B cell (primary cell): Measurements from ENCODE around the gene HEPN1. TPM values are rescaled to one million over a fixed set of nuclear protein-coding genes. Genes with fewer than 3 reads are reported as not detected.

Source experiments
- ATAC-seq: fragments of 200-7000 bp; cut with Tn5 transposase; one replicate; pipeline ENCODE4 v1.10.0; 2021; ENCODE audit warnings: low read depth, mild to moderate bottlenecking, moderate number of reproducible peaks, moderate library complexity
- CTCF ChIA-PET: fragments of 350-600 bp; sonication (Branson Sonifier 250); formaldehyde crosslinking; loops from one replicate; lab custom pipeline; 2021; ENCODE audit warnings: antibody characterized with exemption, inconsistent platforms; lab: Charles Lee
- POLR2A ChIA-PET: fragments of 350-600 bp; sonication (Branson Sonifier 250); formaldehyde crosslinking; loops from one replicate; lab custom pipeline; 2021; ENCODE audit warnings: antibody characterized with exemption; lab: Charles Lee
- DNase-seq: peaks from one replicate; pipeline ENCODE4 v3.0.0; 2013
- H2AFZ ChIP-seq: 2 replicates; pipeline ENCODE4 v1.6.1; 2012; ENCODE audit warnings: mild to moderate bottlenecking, low read depth, low read length; ENCODE audit not compliant: insufficient read depth, poor library complexity, severe bottlenecking
- H3K27ac ChIP-seq, 2 donors: 1 replicate in 1 of 2; 2 replicates in 1 of 2; pipeline ENCODE4 v1.5.1; 2012 to 2013; ENCODE audit warnings: low read length in 2 of 2, mild to moderate bottlenecking in 2 of 2, moderate library complexity in 1 of 2
- H3K27me3 ChIP-seq, 4 experiments: fragments of 200-600 bp in 1 of 4; sonication (generic) in 1 of 4; replicated peaks in 1 of 4; 1 replicate in 2 of 4; 2 replicates in 2 of 4; pipeline versions ENCODE4 v1.6.1 to v1.7.0; 2013 to 2016; ENCODE audit warnings: low read length in 3 of 4, mild to moderate bottlenecking in 2 of 4, mixed read lengths in 1 of 4, moderate library complexity in 1 of 4; ENCODE audit not compliant: insufficient read depth in 4 of 4, control insufficient read depth in 3 of 4; ENCODE audit errors: control extremely low read depth in 1 of 4
- H3K36me3 ChIP-seq, 2 experiments: replicated peaks in 1 of 2; 1 replicate in 1 of 2; 2 replicates in 1 of 2; pipeline versions ENCODE4 v1.6.1 to v1.7.1; 2013; ENCODE audit warnings: low read length in 1 of 2; ENCODE audit not compliant: insufficient read depth in 2 of 2, control insufficient read depth in 1 of 2; ENCODE audit errors: control extremely low read depth in 1 of 2, extremely low read depth in 1 of 2
- H3K4me1 ChIP-seq, 2 donors: fragments of 200-600 bp in 1 of 2; sonication (generic) in 1 of 2; 1 replicate in 1 of 2; 2 replicates in 1 of 2; pipeline versions ENCODE4 v1.5.1 to v1.6.1; 2013 to 2017; ENCODE audit warnings: low read length in 2 of 2; ENCODE audit not compliant: control insufficient read depth in 2 of 2, insufficient read depth in 2 of 2
- H3K4me2 ChIP-seq: replicated peaks from 2 replicates; pipeline ENCODE3; 2012; ENCODE audit warnings: mild to moderate bottlenecking, low read depth, low read length; ENCODE audit not compliant: poor library complexity, severe bottlenecking
- H3K4me3 ChIP-seq, 5 experiments: fragments of 200-600 bp in 1 of 5; sonication (generic) in 1 of 5; 1 replicate in 3 of 5; 2 replicates in 2 of 5; pipeline versions ENCODE4 v1.5.1 to v1.7.0; 2011 to 2016; ENCODE audit warnings: low read length in 4 of 5, mild to moderate bottlenecking in 4 of 5, low read depth in 2 of 5, control low read depth in 1 of 5, moderate library complexity in 1 of 5; ENCODE audit not compliant: insufficient read depth in 1 of 5; ENCODE audit errors: control extremely low read depth in 1 of 5, extremely low read depth in 1 of 5
- H3K79me2 ChIP-seq: fragments of 200-600 bp; sonication (generic); one replicate; pipeline ENCODE4 v1.6.0; 2016; ENCODE audit warnings: low read length; ENCODE audit not compliant: control insufficient read depth, insufficient read depth
- H3K9ac ChIP-seq: fragments of 200-600 bp; sonication (generic); 2 replicates; pipeline ENCODE4 v1.6.1; 2017; ENCODE audit warnings: mild to moderate bottlenecking, low read length, moderate library complexity
- H3K9me3 ChIP-seq, 3 donors: one replicate each; pipeline versions ENCODE4 v1.6.1 to v1.7.1; 2013; ENCODE audit warnings: low read length in 2 of 3; ENCODE audit not compliant: control insufficient read depth in 2 of 3, insufficient read depth in 1 of 3; ENCODE audit errors: control extremely low read depth in 1 of 3
- H4K20me1 ChIP-seq: 2 replicates; pipeline ENCODE4 v1.6.0; 2012; ENCODE audit warnings: mild to moderate bottlenecking, low read length; ENCODE audit not compliant: insufficient read depth, control insufficient read depth, poor library complexity, severe bottlenecking
- H3K27ac Mint-ChIP-seq: one replicate; pipeline ENCODE4 v1.8.0; 2021; ENCODE audit warnings: mixed read lengths
- H3K27me3 Mint-ChIP-seq: one replicate; pipeline ENCODE4 v1.8.0; 2021; ENCODE audit warnings: mixed read lengths
- H3K4me1 Mint-ChIP-seq: one replicate; pipeline ENCODE4 v1.8.0; 2021; ENCODE audit warnings: mixed read lengths
- H3K4me3 Mint-ChIP-seq: one replicate; pipeline ENCODE4 v1.8.0; 2021; ENCODE audit warnings: mixed read lengths
- H3K9me3 Mint-ChIP-seq: one replicate; pipeline ENCODE4 v1.8.0; 2022; ENCODE audit warnings: mixed read lengths; ENCODE audit not compliant: insufficient read depth
- CTCF ChIP-seq: fragments of 200-600 bp; IDR thresholded peaks from one replicate; pipeline ENCODE4 v1.8.0; 2022; ENCODE audit warnings: antibody characterized with exemption, mild to moderate bottlenecking
- EZH2 ChIP-seq: IDR thresholded peaks from 2 replicates; pipeline ENCODE4 v1.6.1; 2012; ENCODE audit warnings: borderline replicate concordance, low read depth, mild to moderate bottlenecking, moderate library complexity, low read length; ENCODE audit not compliant: insufficient read depth, poor library complexity, severe bottlenecking
- whole genome bisulfite sequencing: methylation state at CpG from one replicate; pipeline ENCODE4 v1.1.5; 2013; ENCODE audit warnings: missing lambda C conversion rate; ENCODE audit not compliant: insufficient coverage; 5-methylcytosine and 5-hydroxymethylcytosine counted together
- intact Hi-C: fragments of 100-400 bp; cut with micrococcal nuclease; formaldehyde crosslinking; loops from one replicate; pipeline ENCODE4 v1.10.0; 2022
- polyA plus RNA-seq: library from polyadenylated mRNA; depleted of rRNA; stranded (reverse); fragments of >200 nt; gene quantifications from 2 replicates; pipeline ENCODE4 v1.2.3, GENCODE V29; 2012
- total RNA-seq, 2 donors: library from RNA; stranded (reverse); fragments of 120-200 nt in 1 of 2; gene quantifications; 1 replicate in 1 of 2; 2 replicates in 1 of 2; pipeline versions ENCODE4 v1.2.3 to v1.2.4, GENCODE V29; 2013 to 2022

HEPN1 gene
- total and polyA plus RNA-seq, 2 donors (not counting 1 experiment from before 2014, with no cell fraction given): not detected

DNA sequence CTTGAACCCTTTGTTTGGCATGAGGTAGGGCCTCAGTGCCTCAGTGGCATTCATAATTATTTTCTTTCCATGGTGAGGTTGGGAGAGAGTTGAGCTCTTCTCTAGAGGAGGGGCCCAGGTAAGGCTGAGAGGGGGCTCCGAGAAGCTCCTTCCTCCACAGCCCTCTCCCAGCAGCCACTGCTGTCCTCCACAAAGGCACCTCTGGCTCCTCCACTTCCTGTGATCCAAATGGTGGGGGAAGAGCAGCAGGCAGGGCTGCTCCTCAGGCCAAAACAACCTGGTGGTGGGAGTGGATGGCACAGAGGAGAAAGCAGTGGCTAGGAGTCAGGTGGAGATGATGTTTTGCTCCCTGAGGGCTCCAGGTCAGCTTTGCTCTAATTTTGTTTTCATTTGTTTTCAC lies 34.7 kb upstream of the HEPN1 start:
- TF ChIP-seq CTCF (no peak), EZH2 (no peak)
- ChIA-PET CTCF (interaction anchor here (1.0 kb wide), 1 partner anchor 8 kb away, joined by 4 read pairs; no protein-coding TSS in a partner anchor), POLR2A (no interaction called here)
- Histone ChIP-seq H3K4me3 (no peak overlapping the region), H3K9me3 (peaks cover 0 to 4% (median 0%) of the 10 kb centered on the region in 3 donors), H3K27me3 (peaks cover 0 to 6% (median 2%) of the 10 kb centered on the region in 4 experiments), H3K79me2 (no peaks in the 10 kb centered on the region), H2AFZ (no peak overlapping the region), H4K20me1 (no peaks in the 10 kb centered on the region), H3K9ac (no peak overlapping the region), H3K27ac (no peak overlapping the region), H3K4me2 (no peak overlapping the region), H3K4me1 (no peaks in the 10 kb centered on the region), H3K36me3 (no peaks in the 10 kb centered on the region)
- ATAC-seq (no peak), DNase-seq (no peak)
- no peak overlapping the region for H3K27ac Mint-ChIP-seq
- no peaks in the 10 kb centered on the region for H3K9me3 Mint-ChIP-seq
- H3K27me3 Mint-ChIP-seq: peaks cover 22% of the 10 kb centered on the region
- no CpG with 5 or more reads among the region's 1 CpG for WGBS
- no peak overlapping the region for H3K4me3 Mint-ChIP-seq
- no peaks in the 10 kb centered on the region for H3K4me1 Mint-ChIP-seq
- intact Hi-C loops: no loop called here

DNA sequence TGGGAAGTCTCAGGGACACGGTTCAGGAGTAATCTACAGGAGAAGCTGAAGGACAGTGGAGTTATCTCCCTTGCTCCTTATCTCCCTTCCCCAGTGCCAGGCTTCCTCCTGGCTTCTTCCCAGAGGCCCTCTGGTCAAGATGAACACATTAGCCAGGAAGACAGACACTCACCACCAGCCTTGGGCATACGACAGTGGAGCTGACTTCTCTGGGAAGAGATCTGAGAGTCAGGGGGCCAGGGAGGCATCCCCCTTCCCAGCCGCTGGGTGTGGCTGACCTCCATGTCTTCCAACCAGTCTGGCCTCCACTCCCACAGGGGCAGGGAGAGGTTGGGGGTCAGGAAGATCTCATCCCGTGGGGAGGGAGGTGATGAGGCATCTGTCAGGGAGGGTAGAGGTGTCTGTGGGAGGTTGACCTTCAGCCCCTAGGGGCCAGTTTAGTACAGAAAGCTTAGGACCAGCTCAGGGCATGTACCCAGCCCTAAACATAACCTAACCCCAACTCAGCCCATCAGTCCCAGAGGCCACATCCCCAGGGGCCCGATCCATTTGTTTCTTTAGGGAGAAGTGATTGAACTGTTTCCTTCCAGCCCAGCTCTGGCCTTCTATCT lies 34.1 kb upstream of the HEPN1 start:
- no peak for DNase-seq
- ATAC-seq: no peak
- Histone ChIP-seq H3K4me2 (no peak overlapping the region), H4K20me1 (no peaks in the 10 kb centered on the region), H3K79me2 (no peaks in the 10 kb centered on the region), H3K27me3 (peaks cover 0 to 6% (median under 1%) of the 10 kb centered on the region in 4 experiments), H3K4me1 (no peaks in the 10 kb centered on the region), H3K4me3 (no peak overlapping the region), H3K9me3 (peaks cover 0 to 4% (median 0%) of the 10 kb centered on the region in 3 donors), H3K9ac (no peak overlapping the region), H3K27ac (no peak overlapping the region), H2AFZ (no peak overlapping the region), H3K36me3 (no peaks in the 10 kb centered on the region)
- TF ChIP-seq CTCF (no peak), EZH2 (no peak)
- Mint-ChIP-seq H3K9me3 (no peaks in the 10 kb centered on the region), H3K4me3 (no peak overlapping the region), H3K27me3 (peaks cover 19% of the 10 kb centered on the region), H3K27ac (no peak overlapping the region), H3K4me1 (no peaks in the 10 kb centered on the region)
- intact Hi-C loops: no loop called here
- CTCF ChIA-PET: interaction anchor here (1.0 kb wide), 1 partner anchor 9 kb away, joined by 4 read pairs; no protein-coding TSS in a partner anchor
- WGBS: no CpG with 5 or more reads among the region's 5 CpGs
- POLR2A ChIA-PET: no interaction called here
